HG03025 (cell line): ENCODE data around the gene CDC25B.
"Not testable (repeated sequence)": the region's sequence is repeated elsewhere in the genome, so short reads cannot be mapped to it uniquely, and the experiment has no call there.

ENCODE experiments used
- ATAC-seq: cut with Tn5 transposase; IDR thresholded peaks from one replicate; pipeline ENCODE4 v1.9.1; 2021; ENCODE audit warnings: mild to moderate bottlenecking, moderate library complexity; ENCODE audit not compliant: unreplicated experiment, low FRiP score

Gene CDC25B

DNA sequence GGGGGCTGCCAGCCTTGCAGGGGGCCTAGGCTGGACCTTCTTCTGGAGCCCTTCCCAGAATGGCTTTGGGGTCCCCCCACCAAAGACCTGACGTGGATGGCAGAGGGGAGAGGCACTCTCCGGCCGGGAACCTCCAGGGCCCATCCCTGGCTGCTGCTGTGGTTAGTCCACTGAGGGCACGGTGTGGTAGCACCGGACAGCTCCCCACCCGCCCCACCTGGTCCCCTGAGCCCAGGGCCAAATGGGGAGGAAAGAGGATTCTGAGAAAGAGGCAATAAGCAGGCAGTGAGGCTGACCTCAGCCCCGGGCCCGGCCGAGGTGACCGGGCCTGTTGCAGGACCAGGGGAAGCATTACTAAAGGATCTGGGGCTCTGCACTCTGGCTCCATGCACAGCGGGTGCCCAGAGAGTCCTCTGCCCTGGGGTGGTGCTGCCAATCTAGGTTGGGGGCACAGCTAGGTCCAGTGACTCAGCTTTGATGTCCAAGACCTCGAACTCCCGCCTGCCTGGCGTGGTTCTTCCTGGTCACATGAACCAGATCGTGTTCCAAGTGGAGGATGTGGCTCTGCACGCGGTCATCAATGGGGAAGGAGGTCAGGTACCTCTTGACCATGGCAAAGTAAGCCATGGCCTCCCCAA lies 11.8 kb upstream of the CDC25B start:
- no peak for ATAC-seq

DNA sequence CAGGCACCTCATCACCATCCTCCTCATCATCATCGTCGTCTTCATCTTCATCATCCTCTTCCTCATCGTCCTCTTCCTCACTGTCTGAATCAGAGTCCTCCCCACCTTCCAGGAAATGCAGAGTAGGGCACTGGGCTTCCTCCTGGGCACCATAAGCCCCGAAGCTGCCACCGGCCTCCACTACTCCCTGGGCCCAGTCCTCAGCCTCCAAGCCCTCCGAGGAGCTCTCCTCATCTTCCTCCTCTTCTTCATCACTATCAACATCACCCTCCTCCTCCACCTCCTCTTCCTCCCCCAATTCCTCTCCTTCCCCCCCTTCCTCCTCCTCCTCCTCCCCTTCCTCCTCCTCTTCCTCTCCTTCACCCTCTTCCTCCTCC lies 11.3 kb upstream of the CDC25B start:
- ATAC-seq = no peak

DNA sequence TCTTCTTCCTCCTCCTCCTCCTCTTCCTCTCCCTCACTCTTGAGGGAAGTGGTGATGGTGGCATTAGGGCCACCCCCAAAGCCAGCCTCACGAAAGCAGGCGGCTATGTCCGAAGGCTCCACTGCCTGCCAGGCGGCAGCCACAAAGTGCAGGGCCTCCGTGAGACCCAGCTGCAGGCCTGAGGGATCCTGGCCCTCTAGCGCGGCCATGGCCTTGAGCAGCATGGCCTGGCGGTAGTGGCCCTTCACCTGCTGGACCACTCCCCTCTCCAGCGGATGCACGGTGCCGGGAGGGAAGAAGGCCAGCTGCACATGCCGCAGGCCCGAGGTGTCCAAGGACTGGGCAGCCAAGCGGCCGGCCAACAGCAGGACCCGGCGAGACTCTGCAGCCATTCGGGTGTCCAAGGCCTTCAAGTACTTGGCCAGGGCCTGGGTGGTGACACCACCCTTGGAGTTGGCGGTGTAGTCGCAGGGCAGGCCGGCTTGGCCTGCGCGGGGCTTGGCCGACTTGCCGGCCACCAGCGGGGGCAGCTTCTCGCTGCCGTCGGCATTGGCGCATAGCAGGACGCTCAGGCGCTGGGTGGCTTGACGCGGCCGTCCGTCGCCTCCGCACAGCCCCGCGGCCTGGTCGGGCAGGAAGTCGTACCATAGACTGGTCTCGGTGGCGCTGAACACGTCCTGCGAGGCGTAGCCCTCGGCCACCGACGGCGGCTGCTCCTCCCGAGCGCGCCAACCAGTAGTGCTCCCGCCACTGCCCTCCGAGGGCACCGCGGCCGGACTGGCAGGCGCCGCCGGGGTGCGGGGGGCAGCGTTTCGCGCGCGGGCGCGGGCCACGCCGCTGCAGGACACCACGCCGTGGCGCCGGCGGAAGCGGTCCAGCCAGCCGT lies 10.6 kb upstream of the CDC25B start:
- no peak for ATAC-seq

DNA sequence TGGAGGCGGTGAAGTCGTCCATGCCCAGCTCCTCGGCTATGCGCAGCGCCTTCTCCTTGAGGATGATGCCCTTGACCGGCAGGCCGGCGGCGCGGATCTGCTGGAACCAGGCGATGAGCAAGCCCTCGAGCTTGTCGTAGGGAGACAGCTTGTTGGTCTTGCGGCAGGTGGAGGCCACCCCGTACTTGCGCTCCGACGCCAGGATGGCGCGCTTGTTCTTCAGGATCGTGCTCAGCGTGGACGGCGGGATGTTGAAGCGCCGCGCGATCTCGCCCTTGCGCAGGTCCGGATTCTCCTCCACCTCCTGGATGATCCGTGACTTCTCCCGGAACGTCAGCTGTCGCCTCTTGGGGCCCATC lies 10.0 kb upstream of the CDC25B start:
- peak; percentile 18 for ATAC-seq

DNA sequence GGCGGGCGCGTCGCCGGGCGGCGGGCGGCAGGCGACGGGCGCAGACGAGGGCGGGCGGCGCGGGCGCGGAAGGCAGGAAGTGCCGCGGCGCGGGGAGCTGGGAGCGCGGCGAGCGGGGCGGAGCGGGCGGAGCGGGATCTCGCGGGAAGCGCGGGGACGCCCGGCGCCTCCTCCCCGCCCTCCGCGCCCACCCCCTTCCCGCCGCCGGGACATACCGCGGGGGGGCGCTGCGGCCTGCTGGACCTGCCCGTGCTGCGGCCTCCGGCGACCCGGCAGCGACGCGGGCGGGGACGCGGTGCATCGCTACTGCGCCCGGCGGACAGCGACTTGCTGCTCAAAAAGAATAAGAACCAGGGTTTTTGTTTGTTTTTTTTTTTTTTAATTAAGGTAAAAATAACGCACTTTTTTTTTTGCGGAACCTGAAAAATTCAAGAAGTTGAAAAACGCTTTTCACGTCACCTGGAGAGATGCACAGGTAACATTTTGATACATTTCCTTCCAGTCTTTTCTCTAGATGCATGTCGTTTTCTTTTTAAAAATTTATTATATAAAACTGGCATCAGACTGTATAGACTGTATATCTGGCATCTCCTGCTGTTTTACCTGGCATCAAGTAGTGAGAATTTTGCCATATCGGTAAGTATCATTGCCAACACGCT lies 9.3 kb upstream of the CDC25B start, which contains the start of gene CENPB:
Gene CENPB, minus strand, starts transcription at position 76 of the 659 bp plus-strand sequence. CDS start 257 bp downstream, outside the sequence.
- peak; percentile 73 for ATAC-seq

DNA sequence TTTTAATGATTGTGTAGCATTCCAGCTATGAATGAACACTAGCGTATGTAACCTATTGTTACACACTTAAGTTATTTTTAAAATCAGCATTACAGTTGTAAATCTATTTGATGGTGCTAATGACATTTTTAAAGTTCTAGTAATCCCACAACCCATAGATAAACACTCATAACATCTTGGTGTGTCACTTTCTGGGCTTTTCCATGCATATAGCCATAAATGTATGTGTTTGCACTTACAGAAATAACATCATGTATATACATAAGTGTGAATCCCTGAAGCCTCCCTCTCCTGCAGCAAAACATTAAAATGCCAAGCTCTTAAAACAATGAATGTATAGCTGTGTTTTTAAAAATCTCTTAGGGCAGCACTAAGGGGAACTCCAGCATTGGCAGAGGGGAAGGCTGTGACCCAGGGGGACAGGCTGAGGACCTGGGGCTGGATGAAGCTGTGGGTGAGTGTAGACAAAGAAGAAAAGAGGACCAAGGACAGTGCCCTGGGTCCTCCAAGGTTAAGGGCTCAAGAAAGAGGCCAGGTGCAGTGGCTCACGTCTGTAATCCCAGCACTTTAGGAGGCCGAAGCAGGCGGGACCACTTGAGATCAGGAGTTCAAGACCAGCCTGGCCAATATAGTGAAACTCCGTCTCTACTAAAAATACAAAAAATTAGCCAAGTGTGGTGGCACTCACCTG lies 8.6 kb upstream of the CDC25B start:
- ATAC-seq = no peak

DNA sequence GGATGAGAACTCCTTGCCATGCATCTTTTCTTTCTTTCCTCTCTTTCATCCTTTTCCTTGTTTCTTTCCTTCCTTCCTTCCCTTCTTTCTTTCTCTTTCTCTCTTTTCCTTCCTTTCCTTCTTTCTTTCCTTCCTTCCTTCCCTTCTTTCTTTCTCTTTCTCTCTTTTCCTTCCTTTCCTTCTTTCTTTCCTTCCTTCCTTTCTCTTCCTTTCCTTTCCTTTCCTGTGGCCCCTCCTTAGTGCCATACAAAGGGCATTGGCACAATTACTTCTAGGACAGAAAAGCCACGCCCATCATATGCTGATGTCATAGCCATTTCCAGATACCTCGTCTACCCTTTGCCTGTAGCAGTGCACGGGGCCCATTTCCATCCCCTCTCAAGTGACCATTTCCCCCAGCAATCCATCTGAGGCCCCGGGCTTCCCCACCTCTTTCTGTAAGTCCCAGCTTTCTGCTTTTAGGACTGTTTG lies 7.4 kb upstream of the CDC25B start:
- ATAC-seq = no peak

DNA sequence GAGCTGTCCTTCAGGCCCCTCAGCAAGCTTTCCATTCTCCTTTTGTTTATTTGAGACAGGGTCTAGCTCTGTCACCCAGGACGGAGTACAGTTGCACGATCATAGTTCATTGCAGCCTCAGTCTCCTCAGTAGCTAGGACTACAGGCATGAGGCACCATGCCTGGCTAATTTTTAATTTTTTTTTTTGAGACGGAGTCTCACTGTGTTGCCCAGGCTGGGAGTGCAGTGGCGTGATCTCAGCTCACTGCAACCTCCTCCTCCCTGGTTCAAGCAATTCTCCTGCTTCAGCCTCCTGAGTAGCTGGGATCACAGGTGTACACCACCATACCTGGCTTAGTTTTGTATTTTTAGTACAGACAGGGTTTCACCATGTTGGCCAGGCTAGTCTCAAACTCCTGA lies 6.9 kb upstream of the CDC25B start:
- not testable (repeated sequence) for ATAC-seq

DNA sequence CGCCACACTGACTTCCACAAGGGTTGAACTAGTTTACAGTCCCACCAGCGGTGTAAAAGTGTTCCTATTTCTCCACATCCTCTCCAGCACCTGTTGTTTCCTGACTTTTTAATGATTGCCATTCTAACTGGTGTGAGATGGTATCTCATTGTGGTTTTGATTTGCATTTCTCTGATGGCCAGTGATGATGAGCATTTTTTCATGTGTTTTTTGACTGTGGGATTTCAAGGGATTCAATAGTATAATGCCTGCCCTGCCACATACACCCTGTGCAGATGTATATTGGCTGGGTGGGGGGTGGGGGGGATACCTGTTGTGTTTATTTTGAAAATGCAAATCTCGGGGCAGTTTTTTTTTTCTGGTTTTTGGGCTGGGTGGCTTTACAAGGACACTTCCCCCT lies 1.9 kb upstream of the CDC25B start:
- not testable (repeated sequence) for ATAC-seq

DNA sequence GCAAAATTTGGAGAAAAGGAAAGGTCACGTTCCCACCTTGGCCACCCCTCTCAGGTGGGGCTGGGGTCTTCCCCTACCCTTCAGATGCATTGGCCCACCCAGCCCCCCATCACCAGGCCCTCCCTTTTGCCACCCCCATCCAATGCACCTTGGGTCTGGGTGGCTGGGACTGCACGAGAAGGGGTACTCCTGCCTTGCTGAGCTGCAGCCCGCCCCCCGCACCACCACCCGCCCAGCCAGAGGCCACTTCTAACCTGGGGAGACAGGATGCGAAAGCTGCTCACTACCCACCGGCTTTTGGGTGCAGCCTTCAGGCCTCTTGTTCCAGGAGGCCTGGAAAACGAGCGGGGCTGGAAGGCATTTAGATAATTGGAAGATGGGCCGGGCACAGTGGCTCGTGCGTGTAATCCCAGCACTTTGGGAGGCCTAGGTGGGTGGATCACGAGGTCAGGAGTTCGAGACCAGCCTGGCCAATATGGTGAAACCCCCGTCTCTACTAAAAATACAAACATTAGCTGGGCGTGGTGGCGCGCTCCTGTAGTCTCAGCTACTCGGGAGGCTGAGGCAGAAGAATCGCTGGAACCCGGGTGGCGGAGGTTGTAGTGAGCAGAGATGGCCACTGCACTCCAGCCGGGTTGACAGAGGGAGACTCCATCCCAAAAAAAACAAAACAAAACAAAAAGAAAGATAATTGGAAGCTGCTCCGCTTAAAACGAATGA lies 1.2 kb upstream of the CDC25B start:
- no peak for ATAC-seq

DNA sequence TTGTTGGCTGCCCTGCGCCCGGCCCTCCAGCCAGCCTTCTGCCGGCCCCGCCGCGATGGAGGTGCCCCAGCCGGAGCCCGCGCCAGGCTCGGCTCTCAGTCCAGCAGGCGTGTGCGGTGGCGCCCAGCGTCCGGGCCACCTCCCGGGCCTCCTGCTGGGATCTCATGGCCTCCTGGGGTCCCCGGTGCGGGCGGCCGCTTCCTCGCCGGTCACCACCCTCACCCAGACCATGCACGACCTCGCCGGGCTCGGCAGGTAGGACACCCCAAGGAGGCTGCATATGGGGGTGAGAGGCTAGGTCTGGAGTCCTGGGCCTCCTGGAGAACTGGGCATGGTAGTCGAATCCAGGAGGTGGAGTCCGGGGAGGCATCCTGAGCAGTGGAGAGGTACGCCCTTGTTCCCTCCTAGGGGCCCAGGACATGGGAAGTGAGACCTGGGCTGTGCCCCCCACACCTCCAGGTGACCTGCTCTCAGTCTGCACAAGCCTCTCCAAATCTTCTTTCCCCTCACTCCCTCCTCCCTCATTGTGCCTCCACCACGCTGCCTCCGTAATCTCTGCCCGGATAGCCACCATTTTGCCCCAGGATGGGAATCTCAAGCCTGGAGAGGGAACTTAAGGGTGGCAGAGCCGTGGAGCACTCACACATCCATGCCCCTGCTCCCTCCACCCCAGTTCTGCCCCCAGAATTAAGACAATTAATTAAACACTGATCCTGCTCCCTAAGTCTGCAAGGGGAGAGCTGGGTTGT lies 541 bp downstream of the CDC25B start:
- no peak for ATAC-seq

DNA sequence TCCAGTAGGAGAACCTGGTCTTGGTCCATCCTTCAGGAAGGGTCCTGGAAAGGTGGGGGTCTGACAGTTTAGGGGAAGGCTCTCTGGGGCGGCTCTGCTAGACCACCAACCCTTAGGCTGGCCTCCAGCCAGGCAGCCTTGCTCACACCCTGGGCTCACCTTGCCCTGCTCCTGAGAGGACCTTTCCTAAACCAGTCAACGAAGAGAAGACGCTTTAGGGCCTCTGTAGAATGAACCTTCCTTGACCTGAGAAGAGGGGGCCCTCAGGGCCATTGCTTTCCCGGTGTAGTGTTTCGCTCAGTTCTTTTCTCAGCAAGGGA lies 1.1 kb downstream of the CDC25B start:
- no peak for ATAC-seq

DNA sequence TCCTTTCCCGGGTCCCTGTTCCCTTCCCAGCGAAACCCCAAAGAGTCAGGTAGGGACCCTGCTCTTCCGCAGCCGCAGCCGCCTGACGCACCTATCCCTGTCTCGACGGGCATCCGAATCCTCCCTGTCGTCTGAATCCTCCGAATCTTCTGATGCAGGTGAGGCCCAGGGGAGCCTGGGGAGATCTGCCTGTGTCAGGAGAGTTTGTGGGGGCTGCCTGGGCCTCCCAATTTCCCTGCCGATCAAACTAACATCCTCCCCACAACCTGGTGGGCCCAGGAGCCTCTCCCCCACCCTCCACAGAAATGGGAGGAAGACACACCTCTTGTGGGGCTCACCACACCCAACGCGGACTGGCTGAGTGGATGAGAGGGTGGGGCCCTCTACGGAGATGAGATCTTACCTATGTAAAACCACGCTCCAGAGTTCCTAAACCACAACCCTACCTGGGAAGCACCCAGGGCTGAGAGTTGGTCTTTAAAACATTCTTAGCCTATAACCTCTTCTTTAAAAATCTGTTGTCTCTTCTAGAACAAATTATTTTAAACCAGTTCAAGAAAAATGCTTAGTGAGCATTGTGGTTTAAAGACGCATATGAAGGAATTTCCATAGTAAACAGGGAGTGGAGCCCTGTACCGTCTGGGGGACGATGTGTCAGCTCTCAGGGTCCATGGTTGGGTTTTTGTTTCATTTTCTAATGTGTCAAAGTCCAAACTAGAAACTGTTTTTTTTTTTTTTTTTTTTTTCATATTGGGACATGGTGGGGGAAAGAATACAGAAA lies 1.7 kb downstream of the CDC25B start:
- ATAC-seq = no peak

DNA sequence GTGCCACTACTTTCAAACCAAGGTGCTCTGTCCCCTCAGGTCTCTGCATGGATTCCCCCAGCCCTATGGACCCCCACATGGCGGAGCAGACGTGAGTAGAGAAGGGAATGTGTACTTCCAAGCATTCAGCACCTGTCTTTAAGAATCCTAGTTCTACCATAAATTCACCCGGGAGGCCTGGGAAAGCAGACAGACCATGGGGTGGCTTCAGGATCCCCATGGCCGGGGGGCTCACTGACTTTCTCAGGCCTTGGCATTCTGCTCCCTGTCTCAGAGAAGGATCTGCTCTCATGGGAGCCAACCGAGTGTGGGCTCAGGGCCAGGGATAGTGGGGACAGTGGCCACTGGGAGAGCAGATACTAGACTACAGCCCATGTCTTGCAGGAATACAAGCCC lies 2.3 kb downstream of the CDC25B start:
- ATAC-seq = no peak

DNA sequence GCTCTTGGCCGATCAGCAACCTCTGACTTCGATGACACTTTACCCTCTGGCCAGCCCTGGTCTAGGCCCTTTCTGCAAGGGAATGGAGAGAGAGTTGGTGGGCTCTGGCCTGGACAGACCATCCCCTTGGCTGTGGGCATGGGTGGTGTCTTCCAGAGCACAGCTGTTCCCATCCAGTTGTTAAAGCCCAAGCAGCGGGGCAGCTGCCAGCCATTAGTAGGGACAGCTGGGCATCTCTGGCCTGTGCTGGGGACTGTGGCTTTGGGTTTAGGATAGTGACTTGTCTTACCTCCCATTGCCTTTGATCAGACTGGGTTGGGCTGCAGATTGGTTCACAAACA lies 2.8 kb downstream of the CDC25B start:
- no peak for ATAC-seq

DNA sequence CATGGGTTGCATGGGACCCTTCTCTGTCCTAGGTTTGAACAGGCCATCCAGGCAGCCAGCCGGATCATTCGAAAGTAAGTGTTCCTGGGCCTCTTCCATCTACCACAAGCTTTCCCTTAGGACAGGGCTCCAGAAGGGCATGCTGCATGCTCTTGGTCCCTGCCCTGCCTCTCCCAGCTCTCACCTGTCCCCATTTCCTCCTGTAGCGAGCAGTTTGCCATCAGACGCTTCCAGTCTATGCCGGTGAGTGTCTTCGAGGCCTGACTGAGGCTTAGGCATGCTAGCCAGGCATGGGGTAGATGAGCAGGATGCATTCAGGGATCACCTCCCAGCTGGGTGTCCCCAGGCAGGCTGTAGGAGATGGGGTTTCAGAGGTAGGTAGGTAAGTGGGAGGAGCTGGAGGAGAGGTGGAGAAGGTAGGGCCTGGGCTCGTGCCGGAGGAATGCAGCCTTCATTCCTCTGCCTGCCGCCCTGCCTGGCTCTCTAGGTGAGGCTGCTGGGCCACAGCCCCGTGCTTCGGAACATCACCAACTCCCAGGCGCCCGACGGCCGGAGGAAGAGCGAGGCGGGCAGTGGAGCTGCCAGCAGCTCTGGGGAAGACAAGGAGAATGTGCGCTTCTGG lies 4.3 kb downstream of the CDC25B start:
- ATAC-seq = no peak

DNA sequence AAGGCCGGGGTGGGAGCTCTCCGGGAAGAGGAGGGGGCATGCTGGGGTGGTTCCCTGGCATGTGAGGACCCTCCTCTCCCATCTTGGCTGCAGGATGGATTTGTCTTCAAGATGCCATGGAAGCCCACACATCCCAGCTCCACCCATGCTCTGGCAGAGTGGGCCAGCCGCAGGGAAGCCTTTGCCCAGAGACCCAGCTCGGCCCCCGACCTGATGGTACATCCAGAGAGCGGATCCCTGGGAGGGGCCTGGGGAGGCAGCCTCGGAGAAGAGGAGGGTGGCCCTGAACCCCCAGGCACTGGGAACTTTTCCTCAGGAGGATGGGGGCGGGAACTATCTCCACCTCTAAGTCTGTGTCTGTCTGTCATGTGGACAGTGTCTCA lies 4.8 kb downstream of the CDC25B start:
- ATAC-seq = no peak

DNA sequence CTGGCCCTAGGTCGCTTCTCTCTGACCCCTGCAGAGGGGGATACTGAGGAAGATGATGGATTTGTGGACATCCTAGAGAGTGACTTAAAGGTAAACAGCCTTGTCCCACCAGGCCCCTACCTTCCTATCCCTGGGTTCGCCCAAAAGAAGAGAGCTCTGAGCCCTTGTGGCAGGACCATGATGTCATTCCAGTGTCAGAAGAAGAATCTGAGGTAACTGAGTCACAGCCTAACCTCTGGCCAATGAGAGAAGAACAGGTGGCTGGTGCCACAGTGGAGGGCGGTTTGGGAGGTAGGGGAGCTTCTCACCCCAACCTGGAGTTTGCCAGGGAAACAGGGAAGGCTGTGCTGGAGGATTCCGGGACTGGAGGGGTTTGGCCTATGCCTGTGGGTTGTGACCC lies 5.2 kb downstream of the CDC25B start:
- no peak for ATAC-seq

DNA sequence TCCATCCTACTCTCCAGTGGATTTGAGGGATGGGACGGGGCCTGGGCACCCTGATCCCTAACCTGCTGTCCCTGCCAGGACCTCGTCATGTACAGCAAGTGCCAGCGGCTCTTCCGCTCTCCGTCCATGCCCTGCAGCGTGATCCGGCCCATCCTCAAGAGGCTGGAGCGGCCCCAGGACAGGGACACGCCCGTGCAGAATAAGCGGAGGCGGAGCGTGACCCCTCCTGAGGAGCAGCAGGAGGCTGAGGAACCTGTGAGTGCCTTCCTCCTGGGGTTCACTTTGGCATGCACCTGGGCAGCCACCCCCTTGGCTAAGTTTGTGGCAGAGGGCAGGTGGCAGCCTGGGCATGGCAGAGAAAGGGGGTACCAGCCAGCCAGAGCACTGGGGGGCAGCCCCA lies 5.7 kb downstream of the CDC25B start:
- ATAC-seq = no peak
